Measurements from ENCODE around the gene TIMM10B.

GRCh38 chr11:6481924-6482275 lies 599 bp downstream of the TIMM10B start:
- TF ChIP-seq EZH2 (IDR thresholded peaks at IDR 0.05; ENCODE audit: low read depth) (no peak), CTCF (conservative IDR thresholded peaks at IDR 0.05) (no peak)

Measured in PC-9 (cell line).